ENCODE measurements around the gene SULT1C2.

DNA sequence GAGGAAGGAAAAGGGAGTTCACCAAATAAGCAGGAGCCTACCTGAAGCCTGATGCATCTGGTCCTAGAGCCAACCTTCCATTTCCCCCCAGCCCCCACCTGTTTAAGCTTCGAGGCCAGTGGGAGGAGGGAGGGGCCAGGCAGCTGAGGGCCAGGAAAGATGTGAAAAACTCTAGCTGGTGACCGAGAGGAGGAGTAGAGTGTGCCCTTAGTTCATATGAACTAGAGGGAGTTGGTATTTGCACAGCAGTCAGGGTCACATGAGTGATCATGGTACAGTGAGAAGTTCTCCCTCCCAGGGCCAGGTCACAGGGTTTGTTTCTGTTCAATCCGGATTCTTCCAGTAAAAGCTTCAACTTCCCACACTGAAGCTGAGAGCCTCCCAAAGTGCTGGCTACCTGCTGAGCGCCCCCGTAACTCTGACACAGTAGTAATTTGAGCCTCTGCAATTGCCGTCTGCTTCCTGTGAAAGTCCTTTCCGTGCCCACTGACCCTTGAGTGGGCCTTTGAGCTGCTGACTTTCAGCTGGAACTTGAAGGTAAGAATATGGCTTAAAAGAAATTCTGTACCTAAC is at the start of gene SULT1C2:
- TF ChIP-seq, protein P1, sequence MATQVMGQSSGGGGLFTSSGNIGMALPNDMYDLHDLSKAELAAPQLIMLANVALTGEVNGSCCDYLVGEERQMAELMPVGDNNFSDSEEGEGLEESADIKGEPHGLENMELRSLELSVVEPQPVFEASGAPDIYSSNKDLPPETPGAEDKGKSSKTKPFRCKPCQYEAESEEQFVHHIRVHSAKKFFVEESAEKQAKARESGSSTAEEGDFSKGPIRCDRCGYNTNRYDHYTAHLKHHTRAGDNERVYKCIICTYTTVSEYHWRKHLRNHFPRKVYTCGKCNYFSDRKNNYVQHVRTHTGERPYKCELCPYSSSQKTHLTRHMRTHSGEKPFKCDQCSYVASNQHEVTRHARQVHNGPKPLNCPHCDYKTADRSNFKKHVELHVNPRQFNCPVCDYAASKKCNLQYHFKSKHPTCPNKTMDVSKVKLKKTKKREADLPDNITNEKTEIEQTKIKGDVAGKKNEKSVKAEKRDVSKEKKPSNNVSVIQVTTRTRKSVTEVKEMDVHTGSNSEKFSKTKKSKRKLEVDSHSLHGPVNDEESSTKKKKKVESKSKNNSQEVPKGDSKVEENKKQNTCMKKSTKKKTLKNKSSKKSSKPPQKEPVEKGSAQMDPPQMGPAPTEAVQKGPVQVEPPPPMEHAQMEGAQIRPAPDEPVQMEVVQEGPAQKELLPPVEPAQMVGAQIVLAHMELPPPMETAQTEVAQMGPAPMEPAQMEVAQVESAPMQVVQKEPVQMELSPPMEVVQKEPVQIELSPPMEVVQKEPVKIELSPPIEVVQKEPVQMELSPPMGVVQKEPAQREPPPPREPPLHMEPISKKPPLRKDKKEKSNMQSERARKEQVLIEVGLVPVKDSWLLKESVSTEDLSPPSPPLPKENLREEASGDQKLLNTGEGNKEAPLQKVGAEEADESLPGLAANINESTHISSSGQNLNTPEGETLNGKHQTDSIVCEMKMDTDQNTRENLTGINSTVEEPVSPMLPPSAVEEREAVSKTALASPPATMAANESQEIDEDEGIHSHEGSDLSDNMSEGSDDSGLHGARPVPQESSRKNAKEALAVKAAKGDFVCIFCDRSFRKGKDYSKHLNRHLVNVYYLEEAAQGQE (IDR thresholded peaks at IDR 0.05; ENCODE audit: low read depth) = no peak
- TF ChIP-seq TAF1 (IDR thresholded peaks at IDR 0.05; ENCODE audit: low read depth) (peak; percentile 57; the same call in 1 of the 2 replicates), FOXM1 (IDR thresholded peaks at IDR 0.05; ENCODE audit: borderline replicate concordance, low read depth) (peak; percentile 62; the same call in 1 of the 2 replicates), TEAD4 (IDR thresholded peaks at IDR 0.05) (peak; percentile 45; the same call in 1 of the 2 replicates), EP300 (IDR thresholded peaks at IDR 0.05; ENCODE audit: borderline replicate concordance) (peak; percentile 93), CREB1 (IDR thresholded peaks at IDR 0.05; ENCODE audit: low read depth) (peak; percentile 41; the same call in 1 of the 2 replicates), YY1 (IDR thresholded peaks at IDR 0.05; ENCODE audit: low read depth) (no peak), TCF12 (IDR thresholded peaks at IDR 0.05; ENCODE audit: low read depth) (peak; percentile 86), NFIC (IDR thresholded peaks at IDR 0.05) (peak; percentile 63), CEBPB (IDR thresholded peaks at IDR 0.05) (peak; percentile 16; the same call in 1 of the 2 replicates), RAD21 (IDR thresholded peaks at IDR 0.05; ENCODE audit: low read depth) (peak; percentile 16; the same call in 1 of the 2 replicates), ZBTB7A (IDR thresholded peaks at IDR 0.05; ENCODE audit: low read depth) (no peak)
- TF ChIP-seq, protein P2, sequence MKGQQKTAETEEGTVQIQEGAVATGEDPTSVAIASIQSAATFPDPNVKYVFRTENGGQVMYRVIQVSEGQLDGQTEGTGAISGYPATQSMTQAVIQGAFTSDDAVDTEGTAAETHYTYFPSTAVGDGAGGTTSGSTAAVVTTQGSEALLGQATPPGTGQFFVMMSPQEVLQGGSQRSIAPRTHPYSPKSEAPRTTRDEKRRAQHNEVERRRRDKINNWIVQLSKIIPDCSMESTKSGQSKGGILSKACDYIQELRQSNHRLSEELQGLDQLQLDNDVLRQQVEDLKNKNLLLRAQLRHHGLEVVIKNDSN (IDR thresholded peaks at IDR 0.05) = peak; percentile 80
- TF ChIP-seq, protein P3, sequence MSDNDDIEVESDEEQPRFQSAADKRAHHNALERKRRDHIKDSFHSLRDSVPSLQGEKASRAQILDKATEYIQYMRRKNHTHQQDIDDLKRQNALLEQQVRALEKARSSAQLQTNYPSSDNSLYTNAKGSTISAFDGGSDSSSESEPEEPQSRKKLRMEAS (IDR thresholded peaks at IDR 0.05) = peak; percentile 66
